AG04450 (cell line): ENCODE data around the gene UNC5A. TPM values are rescaled to one million over a fixed set of nuclear protein-coding genes. Genes with fewer than 3 reads are reported as not detected.

Experiments used
- CTCF ChIA-PET: fragments of 300-600, 350-600 bp; formaldehyde crosslinking; extraction: SDS; loops from one replicate; lab custom pipeline; 2022; ENCODE audit warnings: antibody characterized with exemption, inconsistent platforms; lab: Charles Lee
- POLR2A ChIA-PET: fragments of 350-600 bp; formaldehyde crosslinking; extraction: SDS; loops from one replicate; lab custom pipeline; 2021; ENCODE audit warnings: antibody characterized with exemption, inconsistent platforms; lab: Yijun Ruan, JAX
- DNase-seq: peaks from one replicate; pipeline ENCODE4 v3.0.0-alpha.2; 2011; ENCODE audit warnings: low read depth, low spot score
- H3K27ac ChIP-seq: one replicate; pipeline ENCODE4 v1.5.1; 2012; ENCODE audit warnings: low read depth, low read length, control low read depth
- H3K27me3 ChIP-seq: one replicate; pipeline ENCODE4 v1.6.0; 2012; ENCODE audit warnings: low read length; ENCODE audit not compliant: control insufficient read depth, insufficient read depth
- H3K4me3 ChIP-seq: 2 replicates; pipeline ENCODE4 v1.5.1; 2011; ENCODE audit warnings: mild to moderate bottlenecking, low read depth, low read length, control low read depth
- H3K9me3 ChIP-seq: 2 replicates; pipeline ENCODE4 v1.5.1; 2012; ENCODE audit warnings: low read length; ENCODE audit not compliant: control insufficient read depth, insufficient read depth
- CTCF ChIP-seq: IDR thresholded peaks from 2 replicates; pipeline ENCODE4 v1.5.1; 2011; ENCODE audit warnings: low read depth, low read length, control low read depth, inconsistent platforms
- polyA plus RNA-seq: library from polyadenylated mRNA; depleted of rRNA; stranded (reverse); fragments of >200 nt; gene quantifications from 2 replicates; pipeline ENCODE4 v1.2.3, GENCODE V29; 2011

UNC5A gene
- polyA plus RNA-seq, 1 experiment, result not detected

- peaks cover 52% of the 10 kb centered on the region for H3K27me3 ChIP-seq
- ChIA-PET POLR2A (no interaction called here), CTCF (no interaction called here)
- no peak overlapping the region for H3K4me3 ChIP-seq
- no peak overlapping the region for H3K27ac ChIP-seq
- H3K9me3 ChIP-seq, result no peaks in the 10 kb centered on the region; the same call in 1 of the 2 replicates
- no peak for TF ChIP-seq CTCF
- DNase-seq, result no peak
Measured at GRCh38 chr5:176865964-176866363, 55.6 kb downstream of the UNC5A start.

- peaks cover 52% of the 10 kb centered on the region for H3K27me3 ChIP-seq
- ChIA-PET CTCF (no interaction called here), POLR2A (no interaction called here)
- TF ChIP-seq CTCF, result no peak
- no peak for DNase-seq
- H3K4me3 ChIP-seq, result no peak overlapping the region
- H3K27ac ChIP-seq, result no peak overlapping the region
- no peaks in the 10 kb centered on the region; the same call in 1 of the 2 replicates for H3K9me3 ChIP-seq
Measured at GRCh38 chr5:176866707-176867310, 56.5 kb downstream of the UNC5A start.

GRCh38 chr5:176868126-176868525 lies 57.8 kb downstream of the UNC5A start:
- H3K4me3 ChIP-seq, result no peak overlapping the region
- no peak overlapping the region for H3K27ac ChIP-seq
- CTCF ChIA-PET, result no interaction called here
- POLR2A ChIA-PET, result no interaction called here
- no peak for DNase-seq
- no peaks in the 10 kb centered on the region; the same call in 1 of the 2 replicates for H3K9me3 ChIP-seq
- peaks cover 44% of the 10 kb centered on the region for H3K27me3 ChIP-seq
- no peak for TF ChIP-seq CTCF

- H3K27ac ChIP-seq, result no peak overlapping the region
- no peaks in the 10 kb centered on the region; the same call in 1 of the 2 replicates for H3K9me3 ChIP-seq
- TF ChIP-seq CTCF, result no peak
- DNase-seq, result no peak
- peaks cover 44% of the 10 kb centered on the region for H3K27me3 ChIP-seq
- no peak overlapping the region for H3K4me3 ChIP-seq
- ChIA-PET CTCF (no interaction called here), POLR2A (no interaction called here)
Measured at GRCh38 chr5:176868731-176869130, 58.4 kb downstream of the UNC5A start.

GRCh38 chr5:176869501-176870109 lies 59.2 kb downstream of the UNC5A start:
- CTCF ChIA-PET, result no interaction called here
- TF ChIP-seq CTCF, result no peak
- H3K9me3 ChIP-seq, result no peaks in the 10 kb centered on the region; the same call in 1 of the 2 replicates
- H3K27me3 ChIP-seq, result peaks cover 43% of the 10 kb centered on the region
- H3K4me3 ChIP-seq, result no peak overlapping the region
- no peak for DNase-seq
- no peak overlapping the region for H3K27ac ChIP-seq
- POLR2A ChIA-PET, result no interaction called here
